Frontal cortex (tissue), 4 donors: ENCODE results near the gene CLEC18B. TPM values are rescaled to one million over a fixed set of nuclear protein-coding genes. Genes with fewer than 3 reads are reported as not detected.
"Not testable (repeated sequence)": the region's sequence is repeated elsewhere in the genome, so short reads cannot be mapped to it uniquely, and the experiment has no call there.

Experiments
- DNase-seq, 2 donors: peaks; one replicate each; pipeline ENCODE4 v3.0.0; 2012; ENCODE audit warnings: low spot score in 2 of 2
- FAIRE-seq: peaks from 2 replicates; lab custom pipeline; 2012; peaks lifted over from hg19 to GRCh38; lab: Jason Lieb, UNC
- total RNA-seq: library from RNA; depleted of rRNA; stranded (reverse); fragments of >200 nt; gene quantifications from one replicate; pipeline ENCODE4 v1.2.3, GENCODE V29; 2014
- donor health status: control.
- donor health status: control.
- donor health status: control.

The CLEC18B gene
- total RNA-seq: 0.82 TPM

DNA sequence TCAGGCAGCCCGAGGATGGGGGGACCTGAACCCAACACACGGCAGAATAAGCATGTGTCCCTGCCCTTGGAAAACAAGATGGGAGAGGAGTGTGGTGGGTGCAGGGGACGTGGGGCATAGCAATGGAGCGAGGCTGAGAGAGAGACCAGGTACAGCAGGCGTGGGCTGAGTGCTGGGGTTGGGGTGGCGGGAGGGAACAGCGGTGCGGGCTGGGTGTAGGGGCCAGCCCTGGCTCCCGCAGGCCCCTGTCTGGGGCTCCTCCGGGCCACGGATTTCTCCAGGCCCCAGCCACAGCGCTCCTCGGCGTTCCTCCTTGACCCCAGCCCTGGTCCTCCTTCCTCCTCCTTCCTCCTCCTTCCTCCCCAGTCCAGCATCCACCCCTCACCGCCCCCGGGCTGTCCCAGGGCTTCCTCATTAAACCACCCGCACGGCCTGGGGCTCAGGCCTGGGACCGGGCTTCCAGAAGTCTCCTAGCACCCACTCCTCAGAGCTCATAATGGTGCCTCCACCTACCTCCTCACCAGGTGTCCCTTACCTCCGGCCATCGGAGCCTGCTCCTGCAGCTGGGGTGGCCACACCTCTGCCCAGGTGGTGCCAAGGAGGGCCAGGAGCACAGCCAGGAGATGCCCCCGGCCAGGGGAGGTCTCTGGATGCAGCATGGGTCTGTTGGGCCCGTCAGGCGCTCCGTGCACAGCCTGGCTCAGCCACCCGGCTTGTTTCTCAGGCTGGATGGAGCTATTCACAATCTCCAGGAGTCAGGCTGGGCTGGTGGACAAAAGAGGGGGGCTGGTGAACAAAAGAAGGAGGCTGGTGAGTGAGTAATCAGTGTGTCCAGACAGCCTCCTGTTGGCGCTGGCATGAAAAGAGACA, at the start of gene CLEC18B:
Gene CLEC18B, minus strand, starts transcription at position 867 of the 870 bp plus-strand sequence. Its CDS starts 208 bp downstream, at position 659.
- FAIRE-seq, DNase-seq: not testable (repeated sequence)

DNA sequence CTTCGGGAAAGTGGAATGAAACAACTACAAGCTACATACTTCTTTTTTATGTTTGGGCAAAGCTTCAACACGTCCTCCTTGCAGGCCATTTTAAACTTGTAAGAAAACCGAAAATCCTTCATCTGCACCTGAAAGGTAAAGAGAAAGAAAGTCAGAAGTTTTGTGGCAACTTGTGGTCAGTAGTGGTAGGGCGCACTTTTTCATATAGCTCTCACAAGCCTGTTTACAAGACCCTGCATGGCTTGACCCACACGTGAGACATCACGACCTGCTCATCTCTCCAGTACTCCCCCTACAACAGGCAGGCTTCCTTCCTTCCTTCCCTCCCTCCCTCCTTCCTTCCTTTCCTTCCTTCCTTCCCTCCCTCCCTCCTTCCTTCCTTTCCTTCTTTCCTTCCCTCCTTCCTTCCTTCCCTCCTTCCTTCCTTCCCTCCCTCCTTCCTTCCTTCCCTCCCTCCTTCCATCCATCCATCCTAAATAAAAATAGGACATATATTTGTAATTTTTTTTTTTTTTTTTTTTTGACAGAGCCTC, 48.7 kb upstream of the CLEC18B start:
- FAIRE-seq: no peak
- no peak for DNase-seq

DNA sequence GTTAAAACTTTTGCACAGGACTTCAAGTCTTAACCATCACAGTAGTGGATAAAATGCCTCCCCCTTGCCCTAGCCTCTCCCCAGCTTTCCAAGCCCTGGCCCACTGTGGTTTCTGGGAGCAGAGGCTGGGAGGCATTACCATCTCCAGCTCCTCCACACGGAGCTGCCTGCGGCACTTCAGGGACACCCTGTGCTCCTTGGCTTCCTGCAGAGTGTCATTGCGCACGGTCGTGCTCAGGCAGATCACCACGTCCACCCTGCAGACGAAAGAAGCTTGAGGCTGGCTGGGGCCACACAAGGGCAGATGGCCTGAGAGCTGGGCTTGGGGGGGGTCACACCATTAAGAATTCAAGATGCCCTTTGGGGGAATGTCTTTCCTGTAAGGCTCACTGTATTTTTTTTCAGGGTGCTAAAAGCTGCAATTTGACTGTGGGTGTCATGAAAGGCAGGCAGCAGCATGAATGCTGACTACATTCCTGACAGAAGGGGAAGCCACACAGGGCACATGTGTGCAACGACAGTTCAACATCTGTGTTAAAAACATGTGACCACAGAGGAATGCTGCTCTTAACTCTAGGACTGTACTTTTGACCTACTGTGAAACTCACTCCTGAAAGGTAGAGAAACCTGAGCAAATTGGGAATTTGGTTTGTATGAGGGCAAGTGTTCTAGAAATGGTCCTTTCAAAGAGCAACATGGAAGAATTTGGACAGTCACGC, 47.7 kb upstream of the CLEC18B start:
- DNase-seq (no peak), FAIRE-seq (no peak)

DNA sequence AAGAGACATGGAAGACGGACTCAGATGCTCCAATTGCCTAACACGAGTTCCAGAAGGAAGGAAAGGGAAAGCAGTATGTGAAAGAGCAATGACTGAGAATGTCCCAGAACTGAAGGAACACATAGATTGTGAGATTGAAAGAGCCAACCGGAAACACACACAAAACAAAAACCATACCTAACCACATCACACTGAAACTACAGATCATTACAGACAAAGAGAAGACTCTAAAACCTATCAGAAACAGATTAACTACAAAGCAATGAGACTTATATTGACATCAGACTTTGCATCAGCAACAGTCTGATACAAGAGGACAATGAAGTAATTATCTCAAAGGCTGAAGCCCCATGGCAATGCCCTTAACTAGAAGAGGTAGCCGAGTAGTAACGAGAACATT, 45.6 kb upstream of the CLEC18B start:
- no peak for FAIRE-seq
- DNase-seq: no peak

DNA sequence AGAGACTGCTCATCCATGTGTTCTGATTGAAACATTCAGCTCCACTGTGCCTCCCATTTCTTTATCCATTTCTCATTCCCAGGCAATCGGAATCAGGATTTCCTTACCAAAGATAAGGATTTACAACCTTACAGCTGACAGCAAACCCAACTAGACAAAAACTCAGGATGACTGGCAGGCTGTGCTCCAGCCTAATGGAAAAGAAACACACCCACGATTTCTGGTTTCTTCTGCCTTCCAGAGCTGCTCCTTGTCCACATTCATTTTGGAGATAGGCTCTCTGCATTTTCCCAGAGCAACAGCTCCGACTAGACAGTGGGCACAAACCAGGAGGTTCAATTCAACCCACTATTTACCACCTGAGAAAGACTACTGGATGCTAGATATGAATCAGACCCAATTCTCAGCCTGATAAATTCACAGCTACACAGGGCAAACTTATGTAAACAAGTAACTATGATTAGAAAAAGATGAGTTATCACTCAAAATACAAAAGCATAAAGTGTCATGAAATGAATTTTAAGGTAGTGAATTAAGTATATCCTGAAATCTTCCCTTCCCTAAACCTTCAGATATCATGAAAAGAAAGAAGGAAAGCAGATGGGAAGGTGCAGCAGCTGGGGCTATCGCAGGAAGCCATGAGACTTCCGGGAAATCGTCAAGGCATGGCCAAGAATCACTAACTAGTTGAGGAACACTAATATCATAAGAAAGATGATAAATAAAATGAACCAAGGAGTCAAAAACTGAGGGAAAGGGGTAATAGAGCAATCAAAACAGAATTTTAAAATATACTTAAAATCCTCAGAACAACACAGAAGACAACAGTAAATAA, 44.8 kb upstream of the CLEC18B start:
- FAIRE-seq (no peak), DNase-seq (no peak)

DNA sequence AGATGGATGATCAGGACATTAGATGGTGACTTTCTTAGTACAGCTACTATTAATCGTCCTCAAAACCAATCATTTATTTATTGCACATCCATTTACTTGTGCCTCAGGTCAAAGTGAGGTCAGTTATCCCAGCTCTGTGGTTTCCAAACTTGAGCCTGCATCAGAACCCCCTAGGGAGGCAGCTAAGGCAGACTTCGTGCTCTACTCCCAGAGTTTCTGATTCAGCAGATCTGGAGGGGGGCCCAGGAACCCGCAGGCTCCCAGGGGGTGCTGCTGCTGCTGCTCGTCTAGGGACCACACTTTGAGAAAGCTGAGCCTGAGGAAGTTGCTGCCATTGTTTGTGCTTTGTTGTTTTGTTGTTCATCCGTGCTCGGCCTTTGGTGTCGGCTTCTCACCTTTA, 44.0 kb upstream of the CLEC18B start:
- no peak for DNase-seq
- FAIRE-seq: no peak

DNA sequence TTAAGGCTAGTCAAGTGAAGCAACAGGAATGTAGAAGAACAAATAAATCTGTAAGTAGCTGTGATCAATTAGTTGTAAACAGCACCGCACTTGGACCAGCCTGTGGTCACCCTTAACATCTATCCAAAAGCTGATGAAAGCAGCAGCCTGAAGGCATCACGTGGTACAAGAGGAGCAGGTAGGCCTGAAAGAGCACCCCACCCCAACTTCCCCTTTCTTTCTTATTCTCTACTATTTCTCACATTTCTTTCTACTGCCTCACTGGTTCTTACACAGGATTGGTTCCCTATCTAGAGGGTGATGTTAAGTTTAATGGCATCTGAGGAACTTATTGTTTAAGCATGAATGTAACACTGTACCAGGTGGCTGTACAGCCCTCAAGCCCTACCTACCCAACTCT, 42.6 kb upstream of the CLEC18B start:
- no peak for FAIRE-seq

DNA sequence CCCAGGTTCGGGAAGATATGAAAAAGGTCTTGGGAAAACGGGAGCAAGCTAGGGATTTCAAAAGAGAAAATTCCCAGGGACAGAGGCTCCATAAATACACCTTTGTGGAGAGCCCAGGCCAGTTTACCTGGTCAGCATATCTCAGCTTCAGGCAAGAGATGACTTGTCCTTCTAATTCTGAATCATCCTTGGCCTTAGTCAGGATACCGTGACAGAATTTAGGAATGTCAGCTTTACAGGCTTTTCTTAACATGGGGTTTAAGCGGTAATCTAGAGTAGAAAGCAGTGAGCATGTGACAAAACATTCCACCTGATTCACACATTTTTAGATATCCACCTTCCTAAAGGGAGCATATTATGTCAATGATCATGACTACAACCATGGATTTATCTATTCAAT, 41.1 kb upstream of the CLEC18B start:
- FAIRE-seq (no peak), DNase-seq (no peak)

More for the DNA sequence above, 42.6 kb upstream of the CLEC18B start:
- DNase-seq: no peak

DNA sequence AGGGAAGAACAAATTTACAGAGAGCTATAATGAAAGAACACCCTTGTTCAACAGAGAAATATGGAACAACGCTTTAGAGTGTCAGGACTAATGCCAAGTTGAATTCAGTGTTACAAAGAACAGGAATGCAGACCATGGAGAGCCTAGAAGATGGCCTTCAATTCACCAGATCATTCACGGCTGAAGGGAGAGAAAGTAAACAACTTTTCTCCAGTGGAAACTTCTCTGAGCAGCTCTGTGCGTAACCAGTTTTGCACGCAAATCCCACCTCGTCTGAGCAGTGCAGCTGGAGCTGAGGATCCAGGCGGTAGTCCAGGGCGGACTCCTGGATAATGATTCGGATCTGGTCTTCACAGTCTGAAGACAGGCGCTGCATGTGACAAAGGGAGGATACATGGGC, 40.5 kb upstream of the CLEC18B start:
- FAIRE-seq: no peak
- DNase-seq: no peak

DNA sequence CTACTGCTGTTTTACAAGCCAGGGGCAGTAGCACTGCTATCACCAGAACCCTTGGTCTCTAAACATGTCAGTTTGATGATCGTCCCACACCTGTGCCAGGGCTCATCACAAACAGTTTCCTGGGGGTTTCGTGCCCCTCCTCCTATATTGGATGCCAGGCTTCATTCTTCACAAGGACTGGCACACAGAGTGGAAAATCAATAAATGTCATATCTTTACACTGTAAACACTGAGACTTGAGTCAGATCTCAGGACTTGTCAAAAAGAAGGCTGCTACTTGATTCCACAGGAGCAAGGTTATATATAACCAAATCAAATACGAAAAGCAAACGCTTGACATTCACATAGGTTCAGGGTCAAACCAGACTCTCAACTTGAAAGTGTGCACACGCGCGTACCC, 39.3 kb upstream of the CLEC18B start:
- DNase-seq (no peak), FAIRE-seq (no peak)

DNA sequence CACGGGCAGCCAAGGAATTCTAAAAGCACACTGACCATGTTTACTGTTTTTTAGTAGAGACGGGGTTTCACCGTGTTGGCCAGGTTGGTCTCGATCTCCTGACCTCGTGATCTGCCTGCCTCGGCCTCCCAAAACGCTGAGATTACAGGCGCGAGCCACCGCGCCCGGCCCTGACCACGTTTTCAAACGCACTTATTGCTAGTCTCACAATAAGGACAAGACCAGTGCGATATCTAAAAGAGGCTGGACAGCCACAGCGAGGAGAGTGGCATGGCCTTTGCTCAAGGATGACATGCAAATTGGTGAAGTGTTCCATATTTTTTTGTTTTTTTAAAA, 35.0 kb upstream of the CLEC18B start:
- FAIRE-seq: no peak
- DNase-seq: no peak

DNA sequence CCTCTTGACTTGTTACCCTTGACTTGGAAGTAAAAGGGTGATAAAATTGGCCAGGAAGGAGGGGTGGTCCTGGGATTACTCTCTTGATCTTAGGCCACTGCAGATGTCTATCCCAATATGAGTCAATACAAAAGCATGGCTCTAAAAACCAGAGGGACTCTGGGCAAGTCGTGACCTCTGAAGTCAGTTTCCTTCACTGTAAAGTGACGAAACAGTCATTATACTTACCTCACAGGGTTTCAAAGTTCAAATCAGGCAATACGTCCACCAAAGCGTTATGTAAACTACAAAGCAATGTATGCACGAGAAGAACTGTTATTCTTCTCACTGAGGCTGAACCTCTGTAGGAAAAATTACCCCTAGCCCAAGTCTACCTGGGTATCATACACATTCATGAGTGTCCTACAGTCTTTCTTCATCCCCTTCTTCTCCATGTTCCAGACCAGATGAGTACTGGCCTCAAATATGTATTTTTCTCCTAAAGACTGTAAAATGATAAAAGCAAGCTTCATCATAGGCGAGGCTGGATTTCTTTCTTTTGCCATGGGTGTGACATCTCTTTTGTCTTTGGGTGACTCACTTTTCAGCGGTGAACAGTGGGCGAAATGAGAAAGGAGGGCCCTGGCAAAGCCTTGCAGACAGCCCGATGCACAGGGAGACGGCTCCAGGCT, 34.5 kb upstream of the CLEC18B start:
- FAIRE-seq (no peak), DNase-seq (no peak)

DNA sequence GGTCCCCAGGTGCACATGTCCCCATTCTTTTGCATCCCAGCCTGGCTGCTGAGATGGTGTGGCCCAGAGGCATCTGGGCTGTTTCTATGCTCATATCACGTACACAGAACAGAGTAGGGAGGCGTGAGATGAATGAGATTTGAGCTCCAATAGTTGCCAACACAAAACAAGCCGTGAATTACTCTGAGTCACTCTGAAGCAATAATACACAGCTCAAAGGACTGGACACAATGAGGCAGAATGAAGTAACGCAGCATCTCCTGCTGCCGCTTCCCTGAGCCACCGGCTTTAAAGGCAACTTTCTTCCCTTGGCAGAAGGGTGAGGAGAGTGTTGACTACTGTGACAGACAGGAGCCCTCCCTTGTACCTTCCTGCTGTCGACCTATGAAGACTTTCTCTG, 33.9 kb upstream of the CLEC18B start:
- DNase-seq: no peak
- no peak for FAIRE-seq

DNA sequence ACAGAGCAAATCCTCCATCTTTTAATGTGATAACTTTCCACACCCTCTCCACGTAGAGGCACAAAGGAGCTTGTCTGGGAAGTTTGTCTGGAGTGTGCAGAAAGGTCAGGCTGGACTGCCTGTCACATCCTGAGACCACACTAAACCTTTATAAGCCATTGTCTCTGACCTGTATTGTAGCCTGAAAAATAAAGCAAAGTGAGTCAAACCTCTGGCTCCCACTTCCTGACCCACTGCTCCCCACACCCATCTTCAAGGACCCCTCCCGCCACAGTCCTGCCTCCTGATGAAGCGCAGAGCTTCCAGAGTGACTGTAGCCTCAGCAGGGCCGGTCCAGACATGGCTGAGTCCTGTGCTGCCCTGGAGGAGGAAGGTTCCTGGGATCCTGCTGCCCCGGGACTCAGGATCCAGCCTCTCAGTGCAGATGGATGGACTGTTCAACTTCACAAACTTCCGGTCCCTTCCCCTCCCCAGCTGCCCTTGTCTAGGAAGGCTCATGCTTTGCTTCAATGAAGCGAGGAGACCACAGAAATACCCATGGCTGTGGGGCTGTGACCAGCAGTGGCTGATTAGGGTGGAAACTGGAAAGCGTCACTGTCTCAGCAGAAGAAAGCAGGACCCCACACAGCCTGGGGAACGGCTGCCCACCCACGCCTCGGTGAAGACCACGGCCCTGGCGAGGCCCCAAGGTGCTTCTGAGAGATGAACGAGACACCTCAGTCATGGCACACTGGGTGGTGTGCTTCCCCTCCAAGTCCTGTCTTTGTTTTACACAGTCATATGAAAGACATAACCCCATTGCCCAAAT, 30.9 kb upstream of the CLEC18B start:
- DNase-seq (no peak), FAIRE-seq (no peak)

DNA sequence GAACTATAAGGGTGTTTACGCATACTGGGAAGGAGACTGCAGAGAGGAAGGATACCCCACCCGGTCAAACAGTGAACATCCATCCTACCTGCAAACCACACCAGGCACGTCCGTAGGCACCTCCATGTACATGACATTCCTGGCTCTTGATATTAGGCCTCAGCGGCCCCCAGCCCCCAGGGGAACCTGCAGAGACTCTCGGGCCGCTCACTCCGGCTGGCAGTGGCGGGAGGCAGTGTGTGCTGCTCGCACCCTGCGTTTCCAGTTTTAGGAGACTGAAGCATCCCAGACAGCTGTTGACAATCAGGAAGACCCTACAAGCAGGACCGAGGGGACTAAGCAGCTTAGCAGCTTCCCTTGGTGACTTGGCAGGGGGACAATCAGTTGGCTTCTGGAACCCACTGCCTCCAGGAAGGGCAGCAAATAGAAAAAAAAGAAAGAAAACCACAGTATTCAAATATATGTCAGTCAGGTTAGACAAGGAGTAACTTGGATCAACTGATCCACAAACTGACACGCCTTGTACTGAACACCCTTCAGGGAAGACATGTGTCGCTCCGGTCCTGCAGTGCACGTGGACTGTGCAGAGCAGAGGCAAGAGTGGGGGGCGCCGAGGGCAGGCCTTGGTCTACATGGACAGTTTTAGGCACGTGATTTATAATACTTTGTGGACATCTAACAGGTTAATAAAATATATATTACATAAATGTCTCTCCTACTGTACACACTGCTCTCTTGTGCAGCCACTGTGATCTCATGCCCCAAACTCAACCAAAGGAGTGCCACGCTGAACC, 29.9 kb upstream of the CLEC18B start:
- no peak for FAIRE-seq

DNA sequence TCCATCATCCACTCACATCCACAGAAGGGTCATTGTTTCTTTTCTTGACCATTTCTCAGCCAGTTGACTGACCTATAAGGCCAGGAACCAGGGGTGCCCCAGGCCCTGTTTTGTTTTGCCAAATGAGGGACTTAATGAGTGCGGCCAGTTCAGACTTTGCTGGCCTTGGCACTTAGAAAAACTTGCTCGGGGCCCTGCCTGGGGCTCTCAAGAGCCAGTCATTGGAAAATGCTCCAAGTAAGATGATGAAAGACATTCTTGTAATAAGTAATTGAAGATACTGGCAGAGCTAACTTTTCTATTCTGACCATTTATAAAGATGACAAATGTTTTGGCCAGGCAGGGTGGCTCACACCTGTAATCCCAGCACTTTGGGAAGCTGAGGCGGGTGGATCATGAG, 29.0 kb upstream of the CLEC18B start:
- no peak for DNase-seq
- FAIRE-seq: no peak

More for the DNA sequence above, 29.9 kb upstream of the CLEC18B start:
- DNase-seq: no peak

DNA sequence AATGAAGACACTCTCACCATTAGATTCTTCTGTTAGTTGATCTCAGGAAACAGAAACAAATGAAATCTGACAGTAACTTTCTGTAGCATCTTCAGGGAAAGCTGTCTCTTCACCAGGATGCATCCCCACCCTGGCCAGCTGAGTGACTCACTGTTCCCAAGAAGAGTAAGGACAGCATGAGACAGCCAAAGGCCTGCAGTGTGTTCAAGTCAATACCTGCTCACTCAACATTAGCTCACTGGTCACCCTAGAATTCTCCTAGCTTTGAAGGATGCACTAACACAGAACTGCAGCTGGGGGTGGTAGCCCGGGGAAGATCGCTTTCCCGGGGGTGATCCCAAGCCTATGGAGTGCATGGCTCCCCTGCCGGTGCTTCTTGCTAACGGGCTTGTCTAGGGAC, 28.2 kb upstream of the CLEC18B start:
- DNase-seq (no peak), FAIRE-seq (no peak)

DNA sequence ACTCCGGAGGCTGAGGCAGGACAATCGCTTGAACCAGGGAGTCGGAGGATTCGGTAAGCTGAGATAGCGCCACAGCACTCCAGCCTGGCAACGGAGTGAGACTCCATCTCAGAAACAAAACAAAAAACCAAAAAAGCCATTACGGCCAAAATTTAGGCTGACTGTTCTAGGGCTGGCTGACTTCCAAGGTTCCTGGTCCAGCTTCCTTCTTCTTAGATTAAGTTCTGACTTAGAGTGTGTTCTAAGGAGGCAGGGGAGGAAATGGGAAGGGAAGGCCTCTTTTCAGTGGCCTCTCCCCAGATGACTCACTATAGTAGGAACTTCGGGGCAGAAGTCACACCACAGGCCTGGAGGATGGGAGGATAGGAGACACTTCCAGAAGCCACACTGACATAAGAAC, 27.7 kb upstream of the CLEC18B start:
- DNase-seq: peak; percentile 15 to 54
- FAIRE-seq: no peak
